HT1080 (cell line): ENCODE results near the gene NBEA. TPM values are rescaled to one million over a fixed set of nuclear protein-coding genes. Genes with fewer than 3 reads are reported as not detected.
"Not testable (repeated sequence)": the region's sequence is repeated elsewhere in the genome, so short reads cannot be mapped to it uniquely, and the experiment has no call there.

Source experiments
- DNase-seq: peaks from one replicate; pipeline ENCODE4 v3.0.0-alpha.2; 2015; ENCODE audit warnings: low read depth
- total RNA-seq: library from RNA; depleted of rRNA; stranded (reverse); fragments of >200 nt; shearing (Covaris generic); gene quantifications from 2 replicates; pipeline ENCODE4 v1.2.3, GENCODE V29; 2014

NBEA gene
- total RNA-seq, 1 experiment from 2014 or later: 3.2 TPM

GRCh38 chr13:35378939-35379338 lies 436.9 kb downstream of the NBEA start:
- no peak for DNase-seq

- DNase-seq: no peak
These were observed 437.6 kb downstream of the NBEA start for GRCh38 chr13:35379663-35380062.

GRCh38 chr13:35387682-35388250 lies 445.7 kb downstream of the NBEA start:
- no peak for DNase-seq

GRCh38 chr13:35388441-35389355 lies 446.6 kb downstream of the NBEA start:
- DNase-seq: peak; percentile 10

GRCh38 chr13:35389535-35389934 lies 447.5 kb downstream of the NBEA start:
- DNase-seq: no peak

GRCh38 chr13:35392768-35393167 lies 450.7 kb downstream of the NBEA start:
- no peak for DNase-seq

- DNase-seq: peak; percentile 8
These were observed 451.8 kb downstream of the NBEA start for GRCh38 chr13:35393886-35394285.

GRCh38 chr13:35408285-35408684 lies 466.2 kb downstream of the NBEA start:
- DNase-seq: not testable (repeated sequence)

GRCh38 chr13:35411059-35411744 lies 469.1 kb downstream of the NBEA start:
- no peak for DNase-seq

GRCh38 chr13:35448465-35448864 lies 506.4 kb downstream of the NBEA start:
- DNase-seq: no peak

- no peak for DNase-seq
These were observed 507.8 kb downstream of the NBEA start for GRCh38 chr13:35449821-35450220.

GRCh38 chr13:35455022-35455421 lies 513.0 kb downstream of the NBEA start:
- no peak for DNase-seq

GRCh38 chr13:35457258-35457657 lies 515.2 kb downstream of the NBEA start:
- no peak for DNase-seq

GRCh38 chr13:35460061-35460460 lies 518.0 kb downstream of the NBEA start:
- DNase-seq: no peak

GRCh38 chr13:35465371-35465770 lies 523.3 kb downstream of the NBEA start:
- no peak for DNase-seq

GRCh38 chr13:35468195-35468594 lies 526.1 kb downstream of the NBEA start:
- DNase-seq: no peak

GRCh38 chr13:35469806-35470525 lies 527.9 kb downstream of the NBEA start:
- DNase-seq: no peak

- DNase-seq: no peak
These were observed 528.9 kb downstream of the NBEA start for GRCh38 chr13:35470671-35471661.

- no peak for DNase-seq
These were observed 529.7 kb downstream of the NBEA start for GRCh38 chr13:35471706-35472322.
